Measurements from ENCODE around the gene TCF3. TPM values are rescaled to one million over a fixed set of nuclear protein-coding genes. Genes with fewer than 3 reads are reported as not detected.

TCF3 gene
- total RNA-seq, 3 donors from 2014 or later = 54.4 to 57.7 (median 57.4) TPM

DNA sequence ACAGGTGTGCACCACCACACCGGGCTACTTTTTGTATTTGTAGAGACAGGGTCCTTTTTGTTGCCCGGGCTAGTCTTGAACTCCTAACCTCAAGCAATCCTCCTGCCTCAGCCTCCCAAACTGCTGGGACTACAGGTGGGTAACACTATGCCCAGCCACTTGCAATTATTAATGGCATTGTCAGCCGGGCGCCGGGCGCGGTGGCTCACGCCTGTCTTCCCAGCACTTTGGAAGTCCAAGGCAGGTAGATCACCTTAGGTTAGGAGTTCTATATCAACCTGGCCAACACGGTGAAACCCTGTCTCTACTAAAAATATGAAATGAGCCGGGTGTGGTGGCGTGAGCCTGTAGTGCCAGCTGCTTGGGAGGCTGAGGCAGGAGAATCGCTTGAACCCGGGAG, 81.6 kb downstream of the TCF3 start:
- H3K4me3 ChIP-seq = no peak overlapping the region
- peaks cover 8% of the 10 kb centered on the region for H3K4me1 ChIP-seq (ENCODE audit: low read depth)
- H3K9me3 ChIP-seq = no peaks in the 10 kb centered on the region
- DNase-seq (no peak), ATAC-seq (no peak)
- intact Hi-C loops (cut with DNase I, micrococcal nuclease) = no loop called here
- TF ChIP-seq, protein P1, sequence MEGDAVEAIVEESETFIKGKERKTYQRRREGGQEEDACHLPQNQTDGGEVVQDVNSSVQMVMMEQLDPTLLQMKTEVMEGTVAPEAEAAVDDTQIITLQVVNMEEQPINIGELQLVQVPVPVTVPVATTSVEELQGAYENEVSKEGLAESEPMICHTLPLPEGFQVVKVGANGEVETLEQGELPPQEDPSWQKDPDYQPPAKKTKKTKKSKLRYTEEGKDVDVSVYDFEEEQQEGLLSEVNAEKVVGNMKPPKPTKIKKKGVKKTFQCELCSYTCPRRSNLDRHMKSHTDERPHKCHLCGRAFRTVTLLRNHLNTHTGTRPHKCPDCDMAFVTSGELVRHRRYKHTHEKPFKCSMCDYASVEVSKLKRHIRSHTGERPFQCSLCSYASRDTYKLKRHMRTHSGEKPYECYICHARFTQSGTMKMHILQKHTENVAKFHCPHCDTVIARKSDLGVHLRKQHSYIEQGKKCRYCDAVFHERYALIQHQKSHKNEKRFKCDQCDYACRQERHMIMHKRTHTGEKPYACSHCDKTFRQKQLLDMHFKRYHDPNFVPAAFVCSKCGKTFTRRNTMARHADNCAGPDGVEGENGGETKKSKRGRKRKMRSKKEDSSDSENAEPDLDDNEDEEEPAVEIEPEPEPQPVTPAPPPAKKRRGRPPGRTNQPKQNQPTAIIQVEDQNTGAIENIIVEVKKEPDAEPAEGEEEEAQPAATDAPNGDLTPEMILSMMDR (IDR thresholded peaks at IDR 0.05) = no peak
- H3K36me3 ChIP-seq (ENCODE audit: low read depth) = no peaks in the 10 kb centered on the region

DNA sequence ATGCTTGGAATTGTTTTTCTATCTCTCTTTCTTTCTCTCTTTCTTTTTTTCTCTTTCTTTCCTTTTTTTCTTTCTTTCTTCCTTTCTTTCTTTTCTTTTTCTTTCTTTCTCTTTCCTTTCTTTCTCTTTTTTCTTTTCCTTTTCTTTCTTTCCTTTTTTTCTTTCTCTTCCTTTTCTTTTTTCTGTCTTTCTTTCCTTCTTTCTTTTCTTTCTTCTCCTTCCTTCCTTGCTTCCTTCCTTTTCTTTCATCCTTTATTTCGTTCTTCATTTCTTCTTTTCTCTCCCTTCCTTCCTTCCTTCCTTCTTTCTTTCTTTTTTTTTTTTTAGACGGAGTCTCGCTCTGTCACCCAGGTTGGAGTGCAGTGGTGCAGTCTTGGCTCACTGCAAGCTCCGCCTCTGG, 82.4 kb downstream of the TCF3 start:
- ATAC-seq = no peak
- intact Hi-C loops (cut with DNase I, micrococcal nuclease) = no loop called here
- no peak overlapping the region for H3K4me3 ChIP-seq

DNA sequence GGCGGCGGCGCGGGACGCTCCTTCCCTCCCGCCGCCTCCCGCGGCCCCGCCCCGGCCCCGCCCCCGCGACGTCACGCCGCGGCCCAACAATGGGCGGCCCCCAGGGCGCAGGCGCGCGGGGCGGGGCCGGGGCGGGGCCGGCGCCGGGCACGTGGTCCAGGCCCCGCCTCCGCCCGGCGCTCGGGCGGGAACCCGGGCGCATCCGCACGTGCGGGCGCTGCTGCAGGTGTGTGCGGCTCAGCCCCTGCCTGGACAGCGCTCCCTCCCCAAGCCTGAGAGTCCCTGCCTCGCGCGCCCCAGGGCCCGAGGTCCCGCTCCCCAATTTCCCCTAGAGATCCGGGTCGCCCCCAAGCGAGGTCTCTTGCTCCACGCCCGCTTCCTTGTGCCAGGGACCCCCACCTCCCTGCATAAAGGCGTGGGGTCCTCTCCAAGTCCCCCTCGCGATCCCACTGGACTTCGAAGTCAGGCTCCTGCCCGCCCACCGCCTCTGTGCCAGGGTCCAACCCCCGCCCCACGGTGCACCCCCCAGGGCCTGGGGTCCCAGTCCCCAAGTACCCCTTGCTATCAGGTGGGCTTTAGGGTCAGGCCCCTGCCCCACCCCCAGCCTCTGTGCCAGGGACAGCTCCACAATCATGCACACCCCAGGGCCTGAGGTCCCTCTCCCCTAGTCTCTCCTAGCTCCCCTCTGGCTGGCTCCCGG, 83.9 kb downstream of the TCF3 start, which contains the start of gene MEX3D:
Gene MEX3D (minus strand): TSS at position 6 of the 700 bp plus-strand sequence. CDS start 267 bp downstream, outside the sequence.
- no peaks in the 10 kb centered on the region for H3K36me3 ChIP-seq (ENCODE audit: low read depth)
- H3K4me1 ChIP-seq (ENCODE audit: low read depth) = peaks cover 8% of the 10 kb centered on the region
- peak within 1 kb of the TSS; percentile 44 for H3K4me3 ChIP-seq
- peak; percentile 83 to 87 (median 87) for DNase-seq
- peak; percentile 90 for ATAC-seq
- TF ChIP-seq, protein P1 (IDR thresholded peaks at IDR 0.05) = no peak
- intact Hi-C loops (cut with DNase I, micrococcal nuclease) = no loop called here
- H3K9me3 ChIP-seq = no peaks in the 10 kb centered on the region

More for the DNA sequence above, 82.4 kb downstream of the TCF3 start:
- TF ChIP-seq, protein P1 (IDR thresholded peaks at IDR 0.05) = no peak
- peaks cover 8% of the 10 kb centered on the region for H3K4me1 ChIP-seq (ENCODE audit: low read depth)
- H3K9me3 ChIP-seq = no peaks in the 10 kb centered on the region
- no peak for DNase-seq
- no peaks in the 10 kb centered on the region for H3K36me3 ChIP-seq (ENCODE audit: low read depth)

DNA sequence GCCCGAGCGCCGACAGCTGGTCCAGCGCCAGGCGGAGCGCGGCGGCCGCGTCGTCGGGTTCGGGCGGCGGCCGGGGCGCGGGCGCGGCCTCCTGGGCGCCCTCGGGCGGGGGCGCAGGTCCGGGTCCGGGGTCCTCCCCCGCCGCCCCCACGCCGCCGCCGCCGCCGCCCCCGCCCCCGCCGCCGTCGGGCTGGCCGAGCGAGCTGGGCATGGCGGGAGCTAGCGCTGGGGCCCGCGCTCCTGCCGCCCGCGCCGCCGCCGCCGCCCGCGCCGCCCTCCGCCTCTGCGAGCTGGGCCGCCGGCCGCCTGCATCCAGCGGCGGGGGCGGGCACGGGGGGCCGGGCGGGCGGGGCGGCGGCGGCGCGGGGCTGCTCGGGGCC, 84.6 kb downstream of the TCF3 start:
- DNase-seq (peak in 1 of 3 donors; percentile 42), ATAC-seq (no peak)
- peaks cover 8% of the 10 kb centered on the region for H3K4me1 ChIP-seq (ENCODE audit: low read depth)
- intact Hi-C loops (cut with DNase I, micrococcal nuclease) = no loop called here
- TF ChIP-seq, protein P1 (IDR thresholded peaks at IDR 0.05) = no peak
- no peaks in the 10 kb centered on the region for H3K9me3 ChIP-seq
- no peaks in the 10 kb centered on the region for H3K36me3 ChIP-seq (ENCODE audit: low read depth)
- peak overlapping the region; percentile 44 for H3K4me3 ChIP-seq

DNA sequence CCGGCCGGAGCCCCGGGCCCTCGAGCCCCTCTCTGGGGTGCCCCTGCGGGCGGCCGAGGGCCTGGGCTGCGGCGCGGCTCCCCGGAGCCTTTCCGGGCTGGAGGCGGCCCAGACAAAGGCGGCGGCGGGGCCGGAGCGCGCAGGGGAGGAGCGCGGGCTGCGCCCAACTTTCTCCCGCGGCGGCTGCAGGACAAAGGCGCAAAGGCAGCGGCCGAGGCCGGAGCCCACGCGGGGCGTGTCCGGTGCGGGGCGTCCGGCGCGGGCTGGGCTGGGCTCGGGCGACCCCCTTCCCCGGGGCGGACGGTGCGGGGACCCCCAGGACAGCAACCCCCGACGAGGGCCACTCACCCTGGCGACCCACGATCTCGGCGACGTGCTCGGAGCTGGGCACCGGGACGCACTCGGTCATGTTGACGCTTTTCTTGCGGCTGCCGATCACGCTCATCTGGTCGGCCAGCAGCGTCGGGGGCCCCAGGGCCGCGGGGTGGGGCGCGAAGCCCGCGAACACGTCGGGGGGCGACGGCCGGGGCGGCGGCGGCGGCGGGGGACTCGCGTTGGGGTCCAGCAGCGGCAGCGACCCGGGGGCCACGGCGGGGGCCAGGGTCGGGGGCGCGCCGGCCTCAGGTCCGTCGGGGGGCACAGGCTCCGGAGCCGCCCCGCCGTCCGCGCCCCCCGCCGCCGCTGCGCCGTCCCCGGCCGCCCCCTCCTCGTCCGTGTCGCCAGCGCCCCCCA, 85.1 kb downstream of the TCF3 start:
- peak; percentile 56 for ATAC-seq
- TF ChIP-seq, protein P1 (IDR thresholded peaks at IDR 0.05) = no peak

More for the DNA sequence above, 85.1 kb downstream of the TCF3 start:
- intact Hi-C loops (cut with DNase I, micrococcal nuclease) = no loop called here
- peak in 1 of 3 donors; percentile 34 for DNase-seq
- no peaks in the 10 kb centered on the region for H3K36me3 ChIP-seq (ENCODE audit: low read depth)
- no peaks in the 10 kb centered on the region for H3K9me3 ChIP-seq
- peak overlapping the region; percentile 44 for H3K4me3 ChIP-seq
- peaks cover 8% of the 10 kb centered on the region for H3K4me1 ChIP-seq (ENCODE audit: low read depth)
